GM04504 (cell line): ENCODE measurements around the gene DNAJA1.
A peak's percentile ranks its signal among the peaks of the same experiment; 100 is the strongest.

ENCODE experiments used
- DNase-seq: peaks from one replicate; pipeline ENCODE4 v3.0.0-alpha.2; 2012; ENCODE audit warnings: low read depth

DNAJA1 gene

DNA sequence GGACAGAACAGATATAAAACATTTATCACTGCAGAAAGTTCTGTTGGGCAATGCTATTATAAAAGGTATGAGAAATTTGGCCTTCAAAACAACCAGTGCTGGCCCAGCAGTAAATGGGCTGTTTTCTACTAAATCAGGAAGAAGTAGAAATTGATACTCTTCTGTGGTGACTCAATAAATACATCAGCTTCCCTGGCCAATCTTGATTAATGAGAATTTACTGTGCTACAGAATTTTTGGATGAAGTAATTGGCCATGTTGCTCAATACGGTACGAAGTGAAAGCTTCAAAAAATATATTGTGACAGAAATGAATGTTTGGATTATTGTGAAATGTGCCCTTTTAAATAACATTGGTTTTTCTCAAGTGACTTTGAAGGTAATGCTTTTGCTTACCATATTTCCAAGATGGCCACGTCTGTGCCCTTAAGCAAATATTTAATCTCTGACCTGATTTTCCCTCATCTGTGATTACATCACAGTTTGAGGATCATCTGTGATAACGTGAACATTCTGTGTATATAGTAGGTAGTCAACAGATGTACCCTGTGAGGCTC, 4.2 kb downstream of the DNAJA1 start:
- DNase-seq = peak; percentile 22

DNA sequence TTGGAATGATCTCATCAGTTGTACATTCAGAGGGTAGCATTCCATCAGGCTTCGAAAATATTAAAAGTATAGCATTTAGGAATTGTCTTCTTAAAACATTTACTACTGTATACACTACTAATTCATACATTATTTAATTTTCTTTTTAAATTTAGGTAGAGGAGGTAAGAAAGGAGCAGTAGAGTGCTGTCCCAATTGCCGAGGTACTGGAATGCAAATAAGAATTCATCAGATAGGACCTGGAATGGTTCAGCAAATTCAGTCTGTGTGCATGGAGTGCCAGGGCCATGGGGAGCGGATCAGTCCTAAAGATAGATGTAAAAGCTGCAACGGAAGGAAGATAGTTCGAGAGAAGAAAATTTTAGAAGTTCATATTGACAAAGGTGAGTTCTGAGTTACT, 5.2 kb downstream of the DNAJA1 start:
- no peak for DNase-seq

DNA sequence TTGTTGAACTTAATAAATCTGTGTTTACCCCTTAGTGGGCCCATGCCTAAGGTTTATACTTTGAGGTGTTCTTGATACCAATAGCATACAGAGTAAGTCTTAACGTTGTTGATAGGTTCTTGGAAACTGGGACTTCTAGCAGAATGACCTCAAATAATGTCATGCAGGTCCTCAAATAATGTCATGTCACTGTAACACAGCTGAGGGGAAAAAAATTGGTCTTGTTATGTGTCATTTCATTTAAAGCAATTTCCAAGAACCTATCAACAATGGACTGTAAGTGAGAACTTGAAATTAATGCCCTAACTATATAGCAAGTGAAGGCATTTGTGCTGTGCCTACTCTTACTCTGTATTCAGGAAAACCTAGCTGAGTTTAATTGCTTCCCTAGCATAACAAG, 7.2 kb downstream of the DNAJA1 start:
- DNase-seq = no peak

DNA sequence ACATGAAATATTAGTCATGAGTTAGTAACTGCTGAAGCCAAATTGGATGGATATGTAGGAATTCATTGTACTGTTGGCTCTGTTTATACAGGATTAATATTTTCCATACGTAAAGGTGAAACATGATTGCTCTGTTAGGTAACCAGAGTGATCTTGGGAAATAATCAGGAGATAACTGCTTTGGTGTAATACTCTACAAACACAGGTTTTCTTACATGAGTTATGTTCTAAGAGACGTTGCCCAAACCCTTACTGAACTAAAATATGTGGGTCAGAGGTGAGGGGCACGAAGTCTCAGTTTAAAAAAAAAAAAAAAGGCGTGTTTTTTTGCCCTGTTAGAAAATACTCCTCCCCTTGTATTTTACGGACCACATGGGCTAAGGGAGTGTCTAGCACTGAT, 7.8 kb downstream of the DNAJA1 start:
- no peak for DNase-seq

DNA sequence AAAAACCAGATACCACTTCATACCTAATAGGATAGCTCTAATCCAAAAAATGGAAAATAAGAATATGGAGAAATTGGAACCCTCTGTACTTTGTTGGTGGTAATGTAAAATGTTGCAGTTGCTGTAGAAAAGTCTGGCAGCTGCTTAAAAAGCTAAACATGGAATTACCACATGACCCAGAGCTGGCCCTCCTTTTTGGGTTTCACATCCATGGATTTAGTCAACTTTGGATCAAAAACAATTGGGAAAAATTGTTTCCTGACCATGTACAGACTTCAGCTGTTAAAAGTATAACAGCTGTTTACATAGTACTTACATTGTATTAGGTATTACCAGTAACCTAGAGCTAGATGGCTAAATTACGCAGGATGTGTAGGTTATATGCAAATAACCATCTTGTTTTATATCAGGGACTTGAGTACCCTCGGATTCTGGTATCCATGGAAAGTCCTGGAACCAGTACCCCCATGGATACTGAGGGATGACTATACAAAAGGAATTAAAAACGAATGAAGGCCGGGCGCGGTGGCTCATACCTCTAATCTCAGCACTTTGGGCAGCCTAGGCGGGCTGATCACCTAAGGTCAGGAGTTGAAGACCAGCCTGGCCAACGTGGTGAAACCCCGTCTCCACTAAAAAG, 15.8 kb downstream of the DNAJA1 start:
- no peak for DNase-seq

DNA sequence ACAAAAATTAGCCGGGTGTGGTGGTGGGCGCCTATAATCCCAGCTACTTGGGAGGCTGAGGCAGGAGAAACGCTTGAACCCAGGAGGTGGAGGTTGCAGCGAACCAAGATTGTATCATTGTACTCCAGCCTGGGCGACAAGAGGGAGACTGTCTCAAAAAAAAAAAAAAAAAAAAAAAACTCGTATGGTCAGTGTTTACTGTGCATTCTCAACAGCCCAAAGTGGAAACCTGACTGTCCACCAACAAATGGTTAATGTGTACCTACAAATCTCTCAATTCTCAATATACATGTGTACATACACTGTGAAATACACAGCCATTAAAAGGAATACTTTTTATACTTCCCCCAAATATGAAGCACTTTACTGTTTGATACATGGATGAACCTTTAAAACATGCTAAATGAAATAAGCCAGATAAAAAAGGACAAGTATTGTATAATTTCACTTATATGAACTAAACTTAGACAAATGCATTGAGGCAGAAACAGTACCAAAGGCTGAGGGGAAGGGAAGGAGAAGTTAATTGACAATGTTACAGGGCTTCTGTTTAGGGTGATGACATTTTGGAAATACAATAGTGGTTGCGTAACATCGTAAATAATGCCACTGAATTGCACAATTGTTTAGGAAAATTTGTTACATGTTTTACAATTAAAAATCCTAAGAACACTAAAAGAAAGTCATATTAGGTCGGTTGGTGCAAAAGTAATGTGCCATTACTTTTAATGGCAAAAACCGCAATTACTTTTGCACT, 16.5 kb downstream of the DNAJA1 start:
- no peak for DNase-seq

DNA sequence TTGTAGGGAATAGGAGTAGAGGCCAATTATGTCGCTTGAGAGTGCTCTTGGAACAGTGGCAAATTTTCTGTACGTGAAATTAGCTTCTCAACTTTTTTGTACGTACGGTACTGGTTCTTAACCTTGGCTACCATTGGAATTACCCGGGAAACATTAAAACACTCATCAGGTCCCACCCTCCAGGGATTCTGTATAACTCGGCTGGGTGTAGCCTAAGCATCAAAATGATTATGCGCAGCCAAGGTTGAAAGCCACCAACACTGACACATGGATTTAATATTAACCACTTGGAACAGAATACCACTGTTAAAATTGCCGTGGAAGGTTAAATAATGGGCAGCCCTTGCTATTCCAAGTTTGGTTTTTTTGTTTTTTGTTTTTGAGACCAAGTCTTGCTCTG, 17.4 kb downstream of the DNAJA1 start:
- no peak for DNase-seq

DNA sequence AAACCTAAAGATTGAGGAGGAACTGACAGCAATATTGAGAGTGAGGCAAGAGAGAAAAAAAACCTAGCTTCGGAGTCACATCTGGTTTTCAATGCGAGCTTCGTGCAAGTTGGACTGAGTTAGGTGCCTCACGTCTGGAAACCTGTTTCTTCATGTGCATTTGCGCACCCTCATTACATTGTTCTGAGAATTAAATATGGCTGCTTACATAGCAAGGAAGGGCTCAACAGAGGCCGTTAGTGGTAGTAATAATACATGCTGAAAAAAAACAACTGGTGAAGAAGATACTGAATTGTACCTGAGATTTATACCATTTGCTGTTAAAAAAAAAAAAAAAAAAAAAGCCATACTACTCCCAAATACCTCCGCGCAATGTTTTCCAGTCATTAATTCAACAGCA, 18.6 kb downstream of the DNAJA1 start:
- DNase-seq = no peak

DNA sequence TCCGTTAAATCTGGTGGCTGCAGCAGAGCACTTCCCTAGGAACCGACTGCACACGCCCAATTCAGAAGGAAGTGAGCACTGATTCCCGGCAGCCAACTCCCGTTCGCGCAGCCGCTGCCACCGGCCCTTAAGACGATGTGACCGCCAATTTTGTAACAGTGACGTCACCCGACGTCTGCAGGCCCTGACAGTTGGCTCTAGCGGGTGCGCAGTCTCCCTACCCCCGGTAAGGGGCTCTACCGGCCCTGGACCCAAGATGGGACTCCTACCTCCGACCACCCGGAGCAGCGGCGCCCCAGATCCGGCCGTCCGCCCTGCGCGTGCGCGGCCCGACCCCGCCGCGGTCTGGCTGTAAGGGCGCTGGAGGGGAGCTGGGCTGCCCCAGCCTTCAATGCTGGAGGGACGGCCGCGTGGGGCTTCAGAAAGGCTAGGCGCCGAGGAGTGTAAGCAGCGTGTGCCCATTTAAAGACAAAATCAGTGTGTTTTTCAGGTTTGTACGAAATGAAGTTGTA, 19.1 kb downstream of the DNAJA1 start:
- peak; percentile 74 for DNase-seq

DNA sequence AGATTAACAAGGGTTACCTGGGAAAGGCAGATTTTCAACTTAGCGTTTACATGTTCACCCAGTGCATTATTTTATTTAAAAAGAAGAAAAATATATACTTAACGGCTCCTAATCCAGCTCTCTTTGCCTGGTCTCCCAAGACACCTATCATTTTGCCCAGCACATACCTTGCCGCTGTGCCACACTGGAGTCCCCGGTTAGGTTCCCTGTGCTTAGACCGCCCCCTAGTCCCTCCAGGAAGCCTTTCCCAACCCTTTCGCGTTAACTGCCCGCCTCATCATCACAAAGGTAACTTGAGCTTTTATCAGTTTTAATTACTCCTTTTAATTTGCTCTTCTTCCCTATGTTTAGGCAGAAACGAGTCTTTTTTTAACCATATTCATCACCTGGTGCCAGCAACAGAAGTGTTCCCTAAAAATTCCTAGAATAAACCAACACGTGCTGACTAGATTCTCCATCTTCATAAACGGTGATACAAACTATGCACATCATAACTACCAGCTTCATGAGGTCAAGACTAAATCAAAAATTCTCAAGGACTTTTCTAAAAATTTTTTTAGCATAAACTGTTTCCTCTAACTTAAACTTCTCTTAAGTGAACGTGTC, 19.7 kb downstream of the DNAJA1 start:
- DNase-seq = no peak

DNA sequence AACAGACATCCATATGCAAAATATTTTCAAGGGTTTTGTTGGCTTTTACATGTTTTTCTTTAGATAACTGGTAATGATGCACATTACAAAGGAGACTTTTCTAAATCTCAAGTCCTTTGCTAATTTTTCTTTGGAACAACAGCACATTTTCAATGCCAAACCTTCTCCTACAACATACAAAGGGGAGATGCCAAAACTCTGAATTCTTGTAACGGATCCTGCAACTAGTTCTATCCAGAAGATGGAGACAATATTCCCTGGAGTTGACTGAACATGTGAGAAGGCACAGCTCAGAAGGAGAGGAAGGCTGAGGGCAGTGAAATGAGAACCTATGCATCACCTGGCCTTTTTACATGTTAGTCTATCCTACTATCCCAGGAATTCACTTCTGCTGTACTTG, 21.0 kb downstream of the DNAJA1 start:
- no peak for DNase-seq

DNA sequence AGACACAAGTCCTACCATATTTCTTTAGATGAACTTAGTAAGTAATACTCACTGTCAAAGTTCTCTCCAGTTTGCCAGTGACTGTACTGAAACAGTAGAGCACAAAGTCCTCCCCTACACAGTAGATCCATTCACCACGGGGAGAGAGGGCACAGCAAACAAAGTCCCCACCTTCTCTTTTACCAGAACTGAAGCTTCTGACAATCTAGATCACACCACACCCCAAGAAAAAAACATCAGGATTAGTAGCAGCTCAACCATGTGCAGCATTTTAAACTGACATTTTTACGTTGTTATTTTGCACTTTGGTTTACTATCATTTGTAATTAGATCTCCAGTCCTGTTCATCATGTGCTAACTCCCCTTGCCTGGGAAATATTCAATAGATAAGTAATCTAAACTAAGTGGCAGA, 23.0 kb downstream of the DNAJA1 start:
- no peak for DNase-seq

DNA sequence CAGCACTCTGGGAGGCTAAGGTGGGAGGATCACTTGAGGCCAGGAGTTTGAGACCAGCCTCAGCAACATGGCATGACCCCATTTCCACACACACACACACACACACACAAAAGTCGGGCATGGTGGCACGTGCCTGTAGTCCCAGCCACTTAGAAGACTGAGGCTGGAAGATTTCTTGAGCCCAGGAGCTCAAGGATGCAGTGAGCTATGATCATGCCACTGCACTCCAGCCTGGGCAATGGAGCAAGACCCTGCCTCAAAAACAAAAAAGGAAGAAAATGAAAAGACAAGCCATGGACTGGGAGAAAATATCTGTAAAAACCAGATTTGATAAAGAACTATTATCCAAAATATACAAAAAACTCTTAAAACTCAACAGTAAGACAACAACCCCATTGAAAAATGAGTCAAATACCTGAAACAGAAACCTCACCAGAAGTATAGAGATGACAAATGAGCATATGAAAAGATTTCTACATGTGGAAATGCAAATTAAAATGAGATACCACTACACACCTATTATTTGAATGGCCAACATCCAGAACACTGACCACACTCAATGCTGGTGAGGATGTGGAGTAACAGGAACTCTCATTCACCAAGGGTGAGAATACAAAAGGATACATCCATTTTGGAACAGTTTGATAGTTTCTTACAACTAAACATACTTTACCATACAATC, 24.7 kb downstream of the DNAJA1 start:
- no peak for DNase-seq

DNA sequence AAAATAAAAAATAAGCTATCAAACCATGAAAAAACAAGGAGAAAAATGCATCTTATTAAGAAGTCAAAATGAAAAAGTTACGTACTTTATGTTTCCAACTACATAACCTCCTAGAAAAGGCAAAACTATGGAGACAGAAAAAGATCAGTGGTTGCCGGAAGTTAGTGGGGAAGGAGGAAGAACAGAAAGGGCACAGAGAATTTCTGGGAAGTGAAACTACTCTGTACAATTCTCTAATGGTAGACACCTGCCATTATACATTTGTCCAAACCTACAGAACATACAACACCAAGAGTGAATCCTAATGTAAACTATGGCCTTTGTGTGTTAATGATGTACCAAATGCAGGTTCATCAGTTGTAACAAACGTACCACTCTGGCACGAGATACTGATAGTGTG, 26.1 kb downstream of the DNAJA1 start:
- DNase-seq = no peak

DNA sequence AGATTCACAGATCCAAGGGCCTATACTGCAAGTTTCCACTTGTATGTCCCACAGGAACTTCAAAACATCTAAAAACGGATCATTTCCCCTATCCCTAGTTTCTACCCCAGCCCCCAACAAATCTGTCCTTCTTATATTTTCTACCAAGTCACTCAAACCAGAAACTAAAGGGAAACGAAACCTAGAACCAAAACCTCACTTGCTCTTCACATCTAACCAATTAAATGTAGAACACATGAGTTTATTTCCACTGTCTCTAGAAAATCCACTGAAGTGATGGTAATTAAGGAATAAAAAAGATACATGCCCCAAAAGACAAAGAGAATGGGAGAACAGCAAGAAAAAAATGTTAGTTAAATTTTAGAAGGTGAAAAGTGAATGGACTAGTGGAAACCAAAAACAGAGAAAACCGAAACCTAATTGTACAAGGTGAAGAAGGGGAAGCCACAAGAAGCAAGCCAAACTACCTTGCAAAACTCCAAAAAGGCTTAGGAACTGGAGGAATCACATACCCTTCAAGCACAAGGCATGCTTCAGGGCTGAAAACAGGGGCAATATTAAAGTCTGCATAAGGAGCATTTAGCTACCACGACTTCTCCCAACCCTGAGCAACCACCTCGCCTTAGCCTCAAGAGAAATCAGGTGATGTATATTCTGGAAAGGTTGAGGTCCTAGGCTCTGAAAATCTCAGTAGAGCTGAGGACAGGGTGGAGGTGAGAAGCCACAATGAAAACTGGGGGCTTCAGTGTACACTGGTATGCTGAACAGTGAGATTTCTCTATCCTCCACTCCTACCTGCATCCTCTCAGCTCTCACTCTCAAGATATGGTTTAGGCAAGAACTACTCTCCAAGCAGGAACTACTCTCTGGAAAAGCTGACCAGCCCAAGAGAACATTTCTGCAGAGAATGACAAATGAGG, 40.3 kb downstream of the DNAJA1 start:
- no peak for DNase-seq

DNA sequence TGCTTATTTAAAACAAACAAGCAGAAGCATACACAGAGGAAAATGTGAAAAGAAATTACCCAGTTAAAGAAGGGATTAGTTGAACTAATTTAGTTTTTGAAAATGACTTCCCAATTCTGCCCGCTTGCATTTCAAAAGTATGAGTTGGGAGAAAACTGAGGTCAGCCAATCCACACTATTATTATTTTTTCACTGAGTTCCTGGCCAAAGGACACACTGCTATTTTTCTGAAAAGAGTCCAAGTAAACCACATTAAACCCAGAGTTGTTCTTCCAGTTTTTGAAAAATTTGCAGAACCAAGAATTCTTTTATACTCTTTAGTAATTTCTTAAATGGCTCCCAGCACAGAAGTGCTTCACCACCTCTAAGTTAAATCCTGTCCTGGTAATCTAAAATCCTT, 43.9 kb downstream of the DNAJA1 start:
- DNase-seq = no peak

DNA sequence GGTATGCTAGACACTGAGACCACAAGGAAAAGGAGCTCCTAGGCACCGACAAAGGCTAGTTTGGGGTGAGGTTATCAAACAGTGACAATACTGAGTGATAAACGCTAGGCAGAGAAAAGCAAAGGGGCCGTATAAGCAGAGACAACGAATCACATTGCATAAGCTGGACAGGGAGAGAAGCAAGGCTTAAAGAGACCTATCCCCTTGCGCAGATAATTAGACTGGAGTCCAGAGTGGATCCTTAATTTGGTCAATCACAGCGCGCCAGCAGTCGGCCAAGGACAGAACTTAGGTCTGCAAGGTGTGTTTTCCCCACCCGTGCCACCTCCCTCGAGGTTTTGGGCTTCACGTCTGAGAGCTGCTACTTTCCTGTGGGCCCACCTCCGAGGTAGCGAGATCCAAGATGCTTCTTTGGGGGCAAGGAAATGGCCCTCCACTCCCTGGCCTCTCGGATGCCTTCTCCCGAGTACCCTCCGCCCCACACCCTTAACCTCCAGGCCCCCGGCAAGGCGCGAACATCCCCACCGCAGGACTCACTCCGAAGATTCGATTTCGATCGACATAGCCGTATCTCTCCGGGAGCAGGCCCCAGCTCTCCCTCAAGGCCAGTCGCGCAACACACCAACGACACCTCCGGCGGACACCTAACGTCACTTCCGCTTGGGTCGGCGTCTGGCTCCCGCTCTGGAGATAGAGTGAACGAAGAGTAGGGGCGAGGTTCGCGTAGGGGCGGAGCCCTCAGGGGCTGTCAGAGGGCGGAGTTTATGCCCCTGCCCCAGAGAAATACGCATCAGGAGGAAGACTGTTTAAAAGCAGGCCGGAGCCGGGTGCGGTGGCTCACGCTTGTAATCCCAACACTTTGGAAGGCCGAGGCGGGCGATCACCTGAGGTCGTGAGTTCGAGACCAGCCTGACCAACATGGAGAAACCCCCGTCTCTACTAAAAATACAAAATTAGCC, 51.3 kb downstream of the DNAJA1 start, which contains the start of gene SMU1:
TSS of gene SMU1 (minus strand) at position 629 of the 959 bp plus-strand sequence. CDS start at position 563, 66 bp downstream.
- DNase-seq = peak; percentile 92

DNA sequence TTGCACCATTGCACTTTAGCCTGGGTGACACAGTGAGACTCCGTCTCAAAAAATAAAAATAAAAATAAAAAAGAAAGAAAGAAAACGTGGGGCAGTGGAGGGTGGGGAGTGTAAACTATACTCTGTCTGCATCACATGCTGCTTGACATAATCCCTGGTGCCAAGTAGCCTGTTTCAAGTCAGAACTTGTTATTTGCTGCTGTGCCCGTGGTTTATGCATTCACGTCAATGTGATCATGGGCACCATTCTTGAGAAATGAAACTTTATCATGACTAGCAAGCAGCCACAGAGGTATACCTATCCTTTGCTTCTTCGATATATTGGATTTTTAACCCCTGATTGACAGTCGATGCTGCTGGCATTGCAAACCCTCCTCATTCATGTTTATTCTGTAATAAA, 55.5 kb downstream of the DNAJA1 start:
- no peak for DNase-seq

DNA sequence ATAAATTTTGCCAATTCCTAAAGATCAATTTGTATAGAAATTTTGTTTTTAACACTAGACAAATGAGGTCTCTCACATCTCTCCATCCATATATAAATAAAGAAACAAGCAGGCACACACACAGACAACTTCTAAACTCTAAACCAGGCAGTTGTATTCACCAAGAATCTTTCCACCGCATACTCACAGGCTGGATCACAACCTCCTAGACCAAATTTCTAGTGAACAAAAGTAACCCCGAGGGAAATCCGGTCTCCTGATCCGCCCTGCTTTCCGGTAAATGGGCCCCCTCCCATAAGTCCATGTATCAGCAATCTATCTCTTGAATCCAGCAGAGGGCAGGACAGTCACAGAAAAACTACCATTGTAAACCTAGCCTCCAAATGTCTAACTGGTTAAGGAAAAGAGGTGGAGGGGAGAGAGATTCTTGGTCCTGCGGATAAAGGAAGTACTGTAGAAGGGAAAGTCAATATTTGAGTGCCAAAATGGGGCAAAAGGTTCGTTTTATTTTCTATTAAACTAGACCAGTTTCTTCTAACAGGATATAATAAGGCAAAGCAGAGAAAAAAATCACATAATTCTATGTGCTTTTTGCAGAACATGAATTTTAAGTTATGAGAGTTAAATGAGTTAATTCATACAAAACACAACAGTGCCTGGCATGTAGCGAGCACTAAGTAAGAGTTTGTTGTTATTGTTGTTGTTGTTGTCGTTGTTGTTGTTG, 56.2 kb downstream of the DNAJA1 start:
- peak; percentile 61 for DNase-seq
